Hepatocyte (in vitro differentiated cells): Measurements from ENCODE around the gene TMEM131L.
"Not testable (repeated sequence)": the region's sequence is repeated elsewhere in the genome, so short reads cannot be mapped to it uniquely, and the experiment has no call there.

Experiments used
- EZH2 ChIP-seq: fragments of 200-600 bp; sonication (generic); IDR thresholded peaks from 2 replicates; pipeline ENCODE4 v1.6.1; 2016; ENCODE audit warnings: antibody characterized with exemption, mild to moderate bottlenecking, borderline replicate concordance
- EZH2phosphoT487 ChIP-seq: fragments of 200-600 bp; sonication (generic); IDR thresholded peaks from one replicate; pipeline ENCODE4 v1.6.1; 2018; ENCODE audit warnings: antibody characterized with exemption, mild to moderate bottlenecking, low read depth, moderate library complexity; ENCODE audit not compliant: unreplicated experiment, severe bottlenecking
- TF ChIP-seq, protein P1 (sequence below): fragments of 200-600 bp; sonication (generic); IDR thresholded peaks from 2 replicates; pipeline ENCODE4 v1.5.1; 2016; ENCODE audit warnings: antibody characterized with exemption, mild to moderate bottlenecking; ENCODE audit not compliant: poor library complexity

DNA sequence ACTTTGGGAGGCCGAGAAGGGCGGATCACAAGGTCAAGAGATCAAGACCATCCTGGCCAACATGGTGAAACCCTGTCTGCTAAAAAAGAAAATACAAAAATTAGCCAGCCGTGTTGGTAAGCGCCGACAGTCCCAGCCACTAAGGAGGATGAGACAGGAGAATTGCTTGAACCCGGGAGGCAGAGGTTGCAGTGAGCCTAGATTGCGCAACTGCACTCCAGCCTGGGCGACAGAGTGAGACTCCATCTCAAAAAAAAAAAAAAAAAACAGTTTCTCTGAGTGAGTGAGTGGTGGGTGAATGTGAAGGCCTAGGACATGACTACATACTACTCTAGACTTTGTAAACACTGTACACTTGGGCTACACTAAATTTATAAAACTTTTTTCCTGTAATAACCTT, 49.7 kb upstream of the TMEM131L start:
- TF ChIP-seq, protein P1, sequence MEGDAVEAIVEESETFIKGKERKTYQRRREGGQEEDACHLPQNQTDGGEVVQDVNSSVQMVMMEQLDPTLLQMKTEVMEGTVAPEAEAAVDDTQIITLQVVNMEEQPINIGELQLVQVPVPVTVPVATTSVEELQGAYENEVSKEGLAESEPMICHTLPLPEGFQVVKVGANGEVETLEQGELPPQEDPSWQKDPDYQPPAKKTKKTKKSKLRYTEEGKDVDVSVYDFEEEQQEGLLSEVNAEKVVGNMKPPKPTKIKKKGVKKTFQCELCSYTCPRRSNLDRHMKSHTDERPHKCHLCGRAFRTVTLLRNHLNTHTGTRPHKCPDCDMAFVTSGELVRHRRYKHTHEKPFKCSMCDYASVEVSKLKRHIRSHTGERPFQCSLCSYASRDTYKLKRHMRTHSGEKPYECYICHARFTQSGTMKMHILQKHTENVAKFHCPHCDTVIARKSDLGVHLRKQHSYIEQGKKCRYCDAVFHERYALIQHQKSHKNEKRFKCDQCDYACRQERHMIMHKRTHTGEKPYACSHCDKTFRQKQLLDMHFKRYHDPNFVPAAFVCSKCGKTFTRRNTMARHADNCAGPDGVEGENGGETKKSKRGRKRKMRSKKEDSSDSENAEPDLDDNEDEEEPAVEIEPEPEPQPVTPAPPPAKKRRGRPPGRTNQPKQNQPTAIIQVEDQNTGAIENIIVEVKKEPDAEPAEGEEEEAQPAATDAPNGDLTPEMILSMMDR: not testable (repeated sequence)
- not testable (repeated sequence) for TF ChIP-seq EZH2, EZH2phosphoT487
